ENCODE data around the gene CNBP. TPM values are rescaled to one million over a fixed set of nuclear protein-coding genes. Genes with fewer than 3 reads are reported as not detected.
A peak's percentile ranks its signal among the peaks of the same experiment; 100 is the strongest.
"Not testable (repeated sequence)": the region's sequence is repeated elsewhere in the genome, so short reads cannot be mapped to it uniquely, and the experiment has no call there.

CNBP gene
- total RNA-seq, 2 donors from 2014 or later = 339 to 523 TPM

GRCh38 chr3:129197321-129197720 is 13.6 kb upstream of the CNBP start:
- Histone ChIP-seq H3K36me3 (no peaks in the 10 kb centered on the region), H3K27me3 (replicated peaks; ENCODE audit: insufficient read depth) (no peaks in the 10 kb centered on the region), H3K4me1 (replicated peaks) (peaks cover 7% of the 10 kb centered on the region), H3K27ac (peak overlapping the region; percentile 12 to 50), H3K9me3 (no peaks in the 10 kb centered on the region), H3K4me3 (no peak overlapping the region)
- TF ChIP-seq CTCF (IDR thresholded peaks at IDR 0.05) (no peak), POLR2AphosphoS5 (IDR thresholded peaks at IDR 0.05) (peak; percentile 59)
- WGBS = 89% methylated on average over 1 of the region's 1 CpG
- intact Hi-C loops (cut with DNase I) = no loop called here
- peak; percentile 77 for DNase-seq (ENCODE audit: low spot score)

GRCh38 chr3:129196601-129197000 is 12.9 kb upstream of the CNBP start:
- Histone ChIP-seq H3K36me3 (no peaks in the 10 kb centered on the region), H3K27me3 (replicated peaks; ENCODE audit: insufficient read depth) (no peaks in the 10 kb centered on the region), H3K4me1 (replicated peaks) (peaks cover 7% of the 10 kb centered on the region), H3K9me3 (no peaks in the 10 kb centered on the region), H3K27ac (peak overlapping the region; percentile 25 to 50), H3K4me3 (no peak overlapping the region)
- TF ChIP-seq CTCF (IDR thresholded peaks at IDR 0.05) (no peak), POLR2AphosphoS5 (IDR thresholded peaks at IDR 0.05) (no peak), POLR2A (IDR thresholded peaks at IDR 0.05) (no peak)
- intact Hi-C loops (cut with DNase I) = no loop called here
- 77% methylated on average over 3 of the region's 3 CpGs for WGBS
- no peak for DNase-seq (ENCODE audit: low spot score)

DNA sequence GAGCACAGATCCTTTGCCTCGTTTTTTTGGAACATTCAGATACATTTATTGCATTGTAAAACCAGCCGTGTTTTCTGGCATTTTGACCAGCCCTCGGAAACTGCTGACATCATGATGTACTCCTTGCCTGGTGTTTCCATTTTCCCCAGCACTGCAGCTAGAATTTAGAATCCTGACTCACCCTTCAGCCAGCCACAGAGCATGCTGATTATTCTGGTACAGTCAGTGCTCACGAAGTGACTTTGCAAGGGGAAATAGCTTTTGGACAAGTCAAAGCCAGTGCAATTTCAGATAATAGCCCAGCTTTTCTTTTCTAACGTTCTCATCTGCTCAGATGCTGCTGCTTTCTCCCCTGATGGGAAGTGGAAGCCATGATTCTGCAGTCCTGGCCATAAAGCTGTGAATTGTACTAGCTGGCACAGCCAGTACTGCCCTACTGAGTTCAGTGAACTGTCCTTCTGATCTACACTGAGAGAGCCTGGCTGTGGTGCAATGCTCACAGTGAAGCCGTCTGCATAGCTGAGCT is 12.1 kb upstream of the CNBP start:
- no peak overlapping the region for H3K4me3 ChIP-seq
- DNase-seq (ENCODE audit: low spot score) = peak; percentile 64
- no peaks in the 10 kb centered on the region for H3K9me3 ChIP-seq
- 3% methylated on average over 6 of the region's 6 CpGs for WGBS
- TF ChIP-seq POLR2AphosphoS5 (IDR thresholded peaks at IDR 0.05) = peak; percentile 86
- TF ChIP-seq CTCF (IDR thresholded peaks at IDR 0.05) = no peak
- peaks cover 7% of the 10 kb centered on the region for H3K4me1 ChIP-seq (replicated peaks)
- H3K27me3 ChIP-seq (replicated peaks; ENCODE audit: insufficient read depth) = no peaks in the 10 kb centered on the region
- intact Hi-C loops (cut with DNase I) = no loop called here
- no peaks in the 10 kb centered on the region for H3K36me3 ChIP-seq
- peak overlapping the region; percentile 25 to 50 for H3K27ac ChIP-seq

DNA sequence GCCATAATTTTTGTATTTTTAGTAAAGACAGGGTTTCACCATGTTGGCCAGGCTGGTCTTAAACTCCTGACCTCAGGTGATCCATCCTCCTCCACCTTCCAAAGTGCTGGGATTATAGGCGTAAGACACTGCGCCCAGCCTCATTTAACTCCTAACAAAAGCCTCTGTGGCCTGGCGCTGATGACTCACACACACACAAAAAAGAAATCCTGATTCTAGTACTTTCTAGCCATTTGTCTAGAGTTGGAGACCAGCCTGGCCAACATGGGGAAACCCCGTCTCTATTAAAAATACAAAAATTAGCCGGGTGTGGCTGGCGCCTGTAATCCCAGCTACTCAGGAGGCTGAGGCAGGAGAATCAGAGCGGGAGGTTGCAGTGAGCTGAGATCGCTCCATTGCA is 6.1 kb upstream of the CNBP start:
- H3K36me3 ChIP-seq; H3K27ac ChIP-seq; H3K9me3 ChIP-seq; H3K4me3 ChIP-seq; H3K27me3 ChIP-seq (replicated peaks; ENCODE audit: insufficient read depth); DNase-seq (ENCODE audit: low spot score); H3K4me1 ChIP-seq (replicated peaks); intact Hi-C loops (cut with DNase I): not testable (repeated sequence)
- WGBS = 97% methylated on average over 8 of the region's 8 CpGs

GRCh38 chr3:129187857-129188256 is 4.2 kb upstream of the CNBP start:
- Histone ChIP-seq H3K4me1 (replicated peaks) (peaks cover 2% of the 10 kb centered on the region), H3K27ac (no peak overlapping the region), H3K27me3 (replicated peaks; ENCODE audit: insufficient read depth) (no peaks in the 10 kb centered on the region), H3K36me3 (no peaks in the 10 kb centered on the region), H3K4me3 (no peak overlapping the region), H3K9me3 (no peaks in the 10 kb centered on the region)
- WGBS = 68% methylated on average over 1 of the region's 1 CpG
- intact Hi-C loops (cut with DNase I) = no loop called here
- TF ChIP-seq POLR2AphosphoS5 (IDR thresholded peaks at IDR 0.05) (no peak), POLR2A (IDR thresholded peaks at IDR 0.05) (no peak), CTCF (IDR thresholded peaks at IDR 0.05) (no peak)
- DNase-seq (ENCODE audit: low spot score) = no peak

Data from prostate gland (tissue), 2 donors.